ENCODE results near the gene FERD3L. TPM values are rescaled to one million over a fixed set of nuclear protein-coding genes. Genes with fewer than 3 reads are reported as not detected.

Gene FERD3L
- total RNA-seq, 1 donor from 2014 or later: not detected

DNA sequence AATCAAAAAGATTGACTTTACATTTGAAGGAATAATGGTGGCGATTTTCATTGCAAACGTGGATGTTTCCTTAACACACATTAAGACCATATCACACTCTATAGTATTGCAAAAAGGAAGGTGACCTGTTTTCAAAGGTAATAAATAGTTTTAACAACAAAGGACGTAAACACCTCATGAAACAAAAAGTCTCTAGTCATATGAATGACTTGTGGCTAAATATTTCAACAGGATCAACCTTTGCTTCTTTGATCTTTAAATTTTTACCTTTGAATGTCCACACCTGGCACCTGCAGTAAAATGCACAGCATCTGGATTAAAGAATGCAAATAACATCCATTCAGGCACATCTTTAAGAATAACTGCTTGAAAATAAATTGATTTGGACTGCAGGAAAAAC, 30.0 kb upstream of the FERD3L start:
- no peak for TF ChIP-seq CTCF (IDR thresholded peaks at IDR 0.05)
- H3K9me3 Mint-ChIP-seq (ENCODE audit: unreplicated experiment): no peaks in the 10 kb centered on the region
- H3K27ac Mint-ChIP-seq (ENCODE audit: unreplicated experiment): no peak overlapping the region
- H3K4me3 Mint-ChIP-seq (ENCODE audit: unreplicated experiment): no peak overlapping the region
- H3K4me1 Mint-ChIP-seq (ENCODE audit: unreplicated experiment): peaks cover 13% of the 10 kb centered on the region
- H3K27me3 Mint-ChIP-seq (ENCODE audit: unreplicated experiment): no peaks in the 10 kb centered on the region
- DNase-seq (ENCODE audit: extremely low spot score, unreplicated experiment): no peak
- no peaks in the 10 kb centered on the region for H3K36me3 Mint-ChIP-seq (ENCODE audit: unreplicated experiment)

DNA sequence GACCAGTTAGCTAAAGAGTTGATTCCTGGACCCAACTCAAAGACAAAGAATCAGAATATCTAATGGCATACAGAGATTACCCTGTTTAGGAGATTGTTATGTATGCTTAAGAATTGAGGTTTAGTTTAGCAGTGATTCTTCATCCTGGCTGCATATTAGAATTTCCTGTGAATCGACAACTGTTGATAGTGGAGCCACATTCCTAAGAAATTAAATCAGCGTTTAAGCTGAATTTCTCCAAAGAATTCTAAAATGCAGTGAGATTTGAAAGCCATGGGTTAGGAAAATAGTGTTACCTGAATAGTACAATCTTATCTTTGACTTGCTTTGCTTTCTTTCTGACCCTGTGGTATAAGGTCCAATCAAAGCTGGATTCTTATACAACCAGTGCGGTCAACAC, 16.4 kb upstream of the FERD3L start:
- H3K4me1 Mint-ChIP-seq (ENCODE audit: unreplicated experiment): no peaks in the 10 kb centered on the region
- no peaks in the 10 kb centered on the region for H3K36me3 Mint-ChIP-seq (ENCODE audit: unreplicated experiment)
- peaks cover 3% of the 10 kb centered on the region for H3K27me3 Mint-ChIP-seq (ENCODE audit: unreplicated experiment)
- no peak for DNase-seq (ENCODE audit: extremely low spot score, unreplicated experiment)
- no peak overlapping the region for H3K4me3 Mint-ChIP-seq (ENCODE audit: unreplicated experiment)
- H3K27ac Mint-ChIP-seq (ENCODE audit: unreplicated experiment): no peak overlapping the region
- TF ChIP-seq CTCF (IDR thresholded peaks at IDR 0.05): no peak
- H3K9me3 Mint-ChIP-seq (ENCODE audit: unreplicated experiment): peaks cover 4% of the 10 kb centered on the region

- TF ChIP-seq CTCF (IDR thresholded peaks at IDR 0.05): no peak
- DNase-seq (ENCODE audit: extremely low spot score, unreplicated experiment): no peak
- Mint-ChIP-seq H3K27ac (ENCODE audit: unreplicated experiment) (no peak overlapping the region), H3K27me3 (ENCODE audit: unreplicated experiment) (peaks cover 63% of the 10 kb centered on the region), H3K9me3 (ENCODE audit: unreplicated experiment) (no peaks in the 10 kb centered on the region), H3K36me3 (ENCODE audit: unreplicated experiment) (peaks cover 12% of the 10 kb centered on the region), H3K4me3 (ENCODE audit: unreplicated experiment) (no peak overlapping the region), H3K4me1 (ENCODE audit: unreplicated experiment) (peaks cover 20% of the 10 kb centered on the region)
Observed at GRCh38 chr7:19146699-19147098, 1.5 kb upstream of the FERD3L start.

GRCh38 chr7:19145434-19146115, 354 bp upstream of the FERD3L start:
- H3K9me3 Mint-ChIP-seq (ENCODE audit: unreplicated experiment): no peaks in the 10 kb centered on the region

More at GRCh38 chr7:19145434-19146115, 354 bp upstream of the FERD3L start:
- Mint-ChIP-seq H3K4me3 (ENCODE audit: unreplicated experiment) (peak overlapping the region; percentile 71), H3K4me1 (ENCODE audit: unreplicated experiment) (peaks cover 20% of the 10 kb centered on the region), H3K27ac (ENCODE audit: unreplicated experiment) (no peak overlapping the region), H3K27me3 (ENCODE audit: unreplicated experiment) (peaks cover 57% of the 10 kb centered on the region), H3K36me3 (ENCODE audit: unreplicated experiment) (peaks cover 12% of the 10 kb centered on the region)
- no peak for DNase-seq (ENCODE audit: extremely low spot score, unreplicated experiment)
- no peak for TF ChIP-seq CTCF (IDR thresholded peaks at IDR 0.05)

Data from osteocyte (in vitro differentiated cells).